Natural killer cell (primary cell): ENCODE data around the gene MICOS13. TPM values are rescaled to one million over a fixed set of nuclear protein-coding genes. Genes with fewer than 3 reads are reported as not detected.

Experiments used
- ATAC-seq, 3 donors: fragments of 150-1000 bp in 2 of 3; fragments of 200-7000 bp in 1 of 3; cut with Tn5 transposase; 1 replicate in 1 of 3; 2 replicates in 2 of 3; pipeline ENCODE4 v1.10.0; 2021; ENCODE audit warnings: mild to moderate bottlenecking in 2 of 3, moderate library complexity in 2 of 3
- DNase-seq, 2 donors: peaks; one replicate each; pipeline versions ENCODE4 v3.0.0 to v3.0.0-alpha.2; 2013 to 2021; ENCODE audit warnings: mixed read lengths in 1 of 2
- H3K27ac ChIP-seq: one replicate; pipeline ENCODE4 v1.5.1; 2013; ENCODE audit warnings: mild to moderate bottlenecking, low read length
- H3K27me3 ChIP-seq: one replicate; pipeline ENCODE4 v1.6.1; 2013; ENCODE audit warnings: low read length; ENCODE audit not compliant: control insufficient read depth, insufficient read depth
- H3K36me3 ChIP-seq: one replicate; pipeline ENCODE4 v1.6.1; 2013; ENCODE audit warnings: low read length; ENCODE audit not compliant: control insufficient read depth, insufficient read depth
- H3K4me1 ChIP-seq: one replicate; pipeline ENCODE4 v1.6.1; 2013; ENCODE audit warnings: low read length; ENCODE audit not compliant: control insufficient read depth, insufficient read depth
- H3K4me3 ChIP-seq: one replicate; pipeline ENCODE4 v1.5.1; 2013; ENCODE audit warnings: low read length
- H3K9me3 ChIP-seq: one replicate; pipeline ENCODE4 v1.6.1; 2013; ENCODE audit warnings: low read length; ENCODE audit not compliant: control insufficient read depth, insufficient read depth
- H3K27ac Mint-ChIP-seq, 2 donors: one replicate each; pipeline ENCODE4 v1.8.0; 2022; ENCODE audit warnings: mild to moderate bottlenecking in 2 of 2, mixed read lengths in 2 of 2, moderate library complexity in 1 of 2
- H3K27me3 Mint-ChIP-seq, 2 donors: one replicate each; pipeline ENCODE4 v1.8.0; 2022; ENCODE audit warnings: low read depth in 2 of 2, mixed read lengths in 2 of 2
- H3K36me3 Mint-ChIP-seq: one replicate; pipeline ENCODE4 v1.8.0; 2022; ENCODE audit warnings: mixed read lengths
- H3K4me1 Mint-ChIP-seq, 2 donors: one replicate each; pipeline ENCODE4 v1.8.0; 2022; ENCODE audit warnings: mixed read lengths in 2 of 2
- H3K4me3 Mint-ChIP-seq: one replicate; pipeline ENCODE4 v1.8.0; 2022; ENCODE audit warnings: mild to moderate bottlenecking, moderate library complexity, mixed read lengths
- H3K9me3 Mint-ChIP-seq, 2 donors: one replicate each; pipeline ENCODE4 v1.8.0; 2022; ENCODE audit warnings: mixed read lengths in 2 of 2
- CTCF ChIP-seq: fragments of 200-600 bp; IDR thresholded peaks from one replicate; pipeline ENCODE4 v1.8.0; 2022; ENCODE audit warnings: antibody characterized with exemption
- WGBS: methylation state at CpG from one replicate; pipeline ENCODE4 v1.1.7; 2013; ENCODE audit warnings: missing lambda C conversion rate; ENCODE audit not compliant: insufficient coverage; 5-methylcytosine and 5-hydroxymethylcytosine counted together
- intact Hi-C: fragments of 100-400 bp; cut with micrococcal nuclease; formaldehyde crosslinking; loops from one replicate; pipeline ENCODE4 v1.14.2; 2022
- total RNA-seq, 4 donors: library from RNA; stranded (reverse); fragments of 120-200 nt in 1 of 4; gene quantifications; one replicate each; pipeline versions ENCODE4 v1.2.3 to v1.2.4, GENCODE V29; 2013 to 2022

MICOS13 gene
- total RNA-seq, 3 donors from 2014 or later (not counting 1 experiment from before 2014, with no cell fraction given) = 17.7 to 27.7 (median 25.1) TPM

- Mint-ChIP-seq H3K27me3 (no peaks in the 10 kb centered on the region), H3K9me3 (no peaks in the 10 kb centered on the region), H3K36me3 (no peaks in the 10 kb centered on the region), H3K27ac (peak overlapping the region; percentile 99 to 100), H3K4me1 (peaks cover 15 to 43% of the 10 kb centered on the region in 2 donors), H3K4me3 (peak overlapping the region; percentile 63)
- no peaks in the 10 kb centered on the region for H3K9me3 ChIP-seq
- no peak for TF ChIP-seq CTCF
- ATAC-seq = no peak
- peaks cover 24% of the 10 kb centered on the region for H3K4me1 ChIP-seq
- H3K27me3 ChIP-seq = no peaks in the 10 kb centered on the region
- H3K27ac ChIP-seq = no peak overlapping the region
- peak overlapping the region; percentile 6 for H3K4me3 ChIP-seq
- 72% methylated on average over 17 of the region's 17 CpGs for WGBS
- intact Hi-C loops = loop anchor here (2.0 kb wide), 2 partner anchors 59 to 109 kb away; partner anchors contain the start of genes DUS3L, SAFB and SAFB2
- DNase-seq = no peak
- H3K36me3 ChIP-seq = peaks cover 2% of the 10 kb centered on the region
Observed at GRCh38 chr19:5681391-5682106, 1.2 kb upstream of the MICOS13 start.

- no peaks in the 10 kb centered on the region for H3K36me3 Mint-ChIP-seq
- Histone ChIP-seq H3K36me3 (peaks cover 2% of the 10 kb centered on the region), H3K4me1 (peaks cover 17% of the 10 kb centered on the region), H3K9me3 (no peaks in the 10 kb centered on the region), H3K27me3 (no peaks in the 10 kb centered on the region), H3K4me3 (peak overlapping the region; percentile 95), H3K27ac (peak overlapping the region; percentile 97)
- intact Hi-C loops = loop anchor here (1.0 to 2.0 kb wide), 4 partner anchors 10 to 111 kb away; partner anchors contain the start of genes CATSPERD, DUS3L, LONP1 and RPL36
- no peaks in the 10 kb centered on the region for H3K27me3 Mint-ChIP-seq
- DNase-seq (no peak), ATAC-seq (no peak)
- H3K4me3 Mint-ChIP-seq = peak overlapping the region; percentile 98
- no peak for TF ChIP-seq CTCF
- H3K4me1 Mint-ChIP-seq = peaks cover 15 to 37% of the 10 kb centered on the region in 2 donors
- H3K27ac Mint-ChIP-seq = peak overlapping the region; percentile 99 to 100
- no peaks in the 10 kb centered on the region for H3K9me3 Mint-ChIP-seq
- under 1% methylated on average over 23 of the region's 23 CpGs for WGBS
Observed at GRCh38 chr19:5680084-5680436, 256 bp downstream of the MICOS13 start.

GRCh38 chr19:5679289-5680083, 830 bp downstream of the MICOS13 start:
- Histone ChIP-seq H3K4me1 (peaks cover 17% of the 10 kb centered on the region), H3K27ac (peak overlapping the region; percentile 97), H3K4me3 (peak overlapping the region; percentile 95), H3K36me3 (peaks cover 2% of the 10 kb centered on the region), H3K9me3 (no peaks in the 10 kb centered on the region), H3K27me3 (no peaks in the 10 kb centered on the region)
- DNase-seq (no peak), ATAC-seq (no peak)
- H3K36me3 Mint-ChIP-seq = no peaks in the 10 kb centered on the region
- WGBS = 38% methylated on average over 26 of the region's 26 CpGs
- no peaks in the 10 kb centered on the region for H3K9me3 Mint-ChIP-seq
- peak overlapping the region; percentile 99 to 100 for H3K27ac Mint-ChIP-seq
- no peak for TF ChIP-seq CTCF
- H3K4me1 Mint-ChIP-seq = peaks cover 15 to 37% of the 10 kb centered on the region in 2 donors
- H3K27me3 Mint-ChIP-seq = no peaks in the 10 kb centered on the region
- peak overlapping the region; percentile 98 for H3K4me3 Mint-ChIP-seq
- intact Hi-C loops = loop anchor here (1.0 to 2.0 kb wide), 4 partner anchors 11 to 111 kb away; partner anchors contain the start of genes CATSPERD, DUS3L, LONP1 and RPL36
